GM19025 (cell line): ENCODE measurements around the gene ZYX.
"Not testable (repeated sequence)": the region's sequence is repeated elsewhere in the genome, so short reads cannot be mapped to it uniquely, and the experiment has no call there.

Experiments used
- ATAC-seq: cut with Tn5 transposase; IDR thresholded peaks from one replicate; pipeline ENCODE4 v1.9.1; 2021; ENCODE audit warnings: mild to moderate bottlenecking, low read depth, moderate library complexity; ENCODE audit not compliant: unreplicated experiment

The ZYX gene

DNA sequence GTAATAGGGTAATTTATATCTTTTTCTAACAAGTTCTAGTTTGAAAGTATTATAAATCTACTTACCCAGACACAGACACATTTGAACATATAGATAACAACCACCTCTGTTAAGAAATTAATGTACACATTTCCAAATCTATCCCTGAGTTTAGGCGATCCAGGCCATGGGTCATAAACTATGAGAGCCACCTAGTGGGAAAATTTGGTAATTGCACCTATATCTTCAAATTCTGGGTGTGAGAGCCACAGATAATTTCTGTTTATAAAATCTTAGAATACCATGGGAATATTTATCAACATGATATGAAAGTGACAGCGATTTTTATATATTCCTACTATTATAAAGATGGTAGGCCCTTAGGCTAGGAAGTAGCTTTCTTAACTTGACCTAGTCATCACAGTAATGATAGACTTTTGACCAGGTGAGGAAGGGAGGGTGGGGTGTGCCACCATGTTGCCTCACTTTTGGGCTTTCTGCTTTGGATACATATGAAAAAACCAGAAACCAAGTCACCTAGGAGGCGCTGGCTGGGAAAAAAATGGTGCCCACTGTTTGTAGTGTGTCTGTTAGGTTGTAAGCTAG is 35.5 kb downstream of the ZYX start:
- no peak for ATAC-seq

GRCh38 chr7:143417734-143418383 is 36.7 kb downstream of the ZYX start:
- ATAC-seq: no peak

GRCh38 chr7:143418681-143419458 is 37.7 kb downstream of the ZYX start:
- ATAC-seq: no peak

DNA sequence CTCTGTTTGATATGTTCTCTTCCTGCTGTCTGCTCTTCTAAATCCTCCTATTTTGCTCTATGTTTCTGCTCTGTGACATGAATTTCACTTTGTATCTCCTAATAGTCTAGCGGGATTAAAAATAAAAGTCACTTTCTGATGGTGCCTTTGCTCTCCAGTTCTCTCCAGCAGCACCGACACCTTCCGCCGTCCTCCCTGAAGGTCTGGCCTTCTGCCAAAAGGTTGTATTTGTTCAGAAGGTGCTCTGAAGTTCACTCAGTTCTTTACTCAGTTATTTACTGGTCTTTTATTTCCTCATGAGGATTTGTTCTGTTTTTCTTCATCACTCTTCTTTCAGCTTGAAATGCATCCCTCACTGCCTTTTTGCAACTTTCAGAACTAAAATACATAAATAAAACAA is 38.7 kb downstream of the ZYX start:
- no peak for ATAC-seq

GRCh38 chr7:143420624-143421023 is 39.5 kb downstream of the ZYX start:
- not testable (repeated sequence) for ATAC-seq

DNA sequence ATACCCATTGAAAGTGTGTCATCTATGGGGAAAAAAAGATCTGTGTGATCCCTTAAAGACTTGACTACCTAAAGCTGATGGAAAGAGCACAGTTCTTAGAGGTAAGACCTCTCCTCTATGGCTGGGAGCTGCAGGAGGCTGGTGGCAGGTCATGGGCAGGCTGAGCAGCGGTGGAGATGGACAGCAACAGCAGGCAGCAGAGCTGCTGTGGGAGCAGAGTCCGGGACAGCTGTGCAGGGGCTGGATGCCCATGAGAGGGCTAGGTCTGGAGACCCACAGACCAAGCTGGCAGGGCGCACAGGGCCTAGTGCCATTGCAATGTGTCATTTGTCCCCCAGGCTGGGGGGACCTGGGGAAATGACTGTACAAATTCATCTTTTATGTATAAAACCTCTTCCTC is 40.9 kb downstream of the ZYX start:
- no peak for ATAC-seq

DNA sequence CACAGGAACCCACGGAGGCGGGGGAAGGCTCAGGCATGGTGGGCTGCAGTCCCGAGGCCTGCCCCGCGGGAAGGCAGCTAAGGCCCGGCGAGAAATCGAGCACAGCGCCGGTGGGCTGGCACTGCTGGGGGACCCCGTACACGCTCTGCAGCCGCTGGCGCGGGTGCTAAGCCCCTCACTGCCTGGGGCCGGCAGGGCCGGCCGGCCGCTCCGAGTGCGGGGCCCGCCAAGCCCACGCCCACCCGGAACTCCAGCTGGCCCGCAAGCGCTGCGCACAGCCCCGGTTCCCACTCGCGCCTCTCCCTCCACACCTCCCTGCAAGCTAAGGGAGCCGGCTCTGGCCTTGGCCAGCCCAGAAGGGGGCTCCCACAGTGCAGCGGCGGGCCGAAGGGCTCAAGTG is 43.3 kb downstream of the ZYX start:
- ATAC-seq: not testable (repeated sequence)

DNA sequence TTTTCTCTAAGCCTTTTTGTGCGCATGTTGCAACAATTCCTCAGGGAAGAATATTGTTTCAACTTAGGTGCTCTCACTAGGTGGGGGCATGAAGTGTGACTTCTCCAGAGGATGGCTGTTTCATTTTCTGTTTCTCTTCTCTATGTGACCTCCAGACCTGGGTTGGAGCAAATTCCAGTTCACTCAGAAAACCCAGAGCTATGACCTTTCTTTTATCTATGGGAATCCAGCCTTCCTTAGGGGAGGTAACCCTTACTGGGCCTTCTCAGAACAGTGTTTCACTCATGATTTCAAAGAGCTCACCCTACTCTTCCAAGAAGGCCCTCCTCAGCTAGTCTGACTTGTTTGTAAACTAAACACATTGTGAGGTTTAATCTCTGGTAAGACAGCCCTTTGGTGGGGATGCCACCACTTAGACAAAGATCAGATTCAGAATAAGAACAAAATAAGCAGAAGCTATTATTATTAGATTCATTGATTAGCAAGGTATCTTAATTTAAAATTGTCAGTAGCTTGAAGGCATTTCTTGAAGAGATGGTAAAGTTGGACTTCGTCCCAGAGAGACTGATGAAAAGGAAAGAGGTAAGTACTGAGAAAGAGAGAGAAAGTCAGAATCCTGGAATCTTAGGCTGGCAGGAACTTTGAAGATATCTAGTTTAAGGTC is 45.5 kb downstream of the ZYX start:
- no peak for ATAC-seq

DNA sequence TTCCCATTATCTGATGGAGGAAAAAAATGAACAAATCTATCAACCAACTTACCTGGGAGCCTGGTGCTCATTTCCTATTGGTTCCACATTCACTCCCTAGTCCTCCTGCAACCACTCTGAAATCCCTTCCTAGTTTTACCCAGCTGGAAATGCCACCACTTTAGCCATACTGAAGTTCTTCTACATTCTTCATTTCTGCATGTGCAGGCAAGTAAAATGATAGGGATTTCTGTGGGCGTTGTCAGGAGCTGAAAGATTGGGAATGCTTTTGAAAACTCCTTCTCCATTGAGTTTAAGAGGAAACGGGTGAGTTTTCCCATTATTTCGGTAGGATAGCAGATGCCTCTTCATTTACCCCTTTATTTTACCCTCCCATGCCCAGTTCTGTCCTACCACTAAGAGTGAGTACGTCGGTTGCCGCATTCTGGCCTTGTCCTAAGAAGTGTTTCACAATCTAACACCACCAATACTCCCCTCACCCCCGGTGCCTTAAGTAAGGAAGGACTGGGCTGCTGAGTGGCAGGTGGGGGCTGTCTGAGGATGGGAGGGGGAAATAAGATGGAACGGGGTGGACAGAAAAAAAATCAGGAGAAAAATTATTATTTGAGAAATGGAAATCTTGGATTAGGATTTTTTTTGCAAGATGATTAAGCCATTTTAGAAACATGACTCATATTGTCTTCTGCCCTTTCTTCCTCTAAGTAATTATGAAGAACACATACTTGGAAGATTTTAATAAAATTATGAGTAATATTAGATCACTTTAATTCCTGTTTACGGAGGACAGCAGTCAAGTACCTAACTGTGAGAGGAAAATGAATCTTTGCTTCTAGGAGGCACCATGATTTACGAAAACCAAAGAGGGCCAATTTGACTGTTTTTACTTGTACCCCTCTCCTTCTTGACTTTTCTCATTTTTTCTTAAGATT is 48.9 kb downstream of the ZYX start:
- ATAC-seq: no peak

GRCh38 chr7:143431109-143431508 is 50.0 kb downstream of the ZYX start:
- no peak for ATAC-seq

- no peak for ATAC-seq
These were observed 52.6 kb downstream of the ZYX start for GRCh38 chr7:143433759-143434158.

GRCh38 chr7:143434660-143435059 is 53.5 kb downstream of the ZYX start:
- no peak for ATAC-seq

- ATAC-seq: no peak
These were observed 54.1 kb downstream of the ZYX start for GRCh38 chr7:143435266-143435665.

DNA sequence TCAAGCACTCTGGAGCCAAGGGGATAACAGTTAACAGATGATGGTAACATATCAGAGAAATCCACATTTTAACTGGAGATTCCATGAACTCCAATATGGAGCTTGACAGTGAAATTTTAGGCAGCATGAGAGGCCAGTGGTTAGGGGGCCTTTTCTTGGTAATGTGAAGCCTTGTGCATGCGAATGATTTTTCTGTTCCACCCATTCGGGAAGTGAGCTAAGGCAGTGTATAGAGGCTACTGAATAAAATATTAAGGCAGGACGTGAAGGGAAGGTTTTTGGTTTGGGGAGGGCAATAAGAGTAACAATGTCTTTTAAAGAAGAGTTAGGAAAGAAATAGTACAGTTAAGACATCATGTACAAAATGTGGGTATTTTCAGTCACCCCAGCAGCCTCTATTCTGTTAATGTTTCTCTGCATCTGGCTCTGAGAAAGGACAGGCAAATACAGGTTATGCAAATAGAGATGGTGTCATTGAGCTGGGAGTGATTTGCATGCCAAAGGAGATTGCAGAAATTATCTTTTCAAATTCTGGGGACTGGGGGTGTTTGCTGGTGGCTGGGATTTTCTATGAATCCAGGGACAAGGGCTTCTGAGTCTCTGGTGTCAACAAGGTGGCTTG is 55.3 kb downstream of the ZYX start:
- ATAC-seq: peak; percentile 82

GRCh38 chr7:143437578-143437977 is 56.4 kb downstream of the ZYX start:
- peak; percentile 46 for ATAC-seq

DNA sequence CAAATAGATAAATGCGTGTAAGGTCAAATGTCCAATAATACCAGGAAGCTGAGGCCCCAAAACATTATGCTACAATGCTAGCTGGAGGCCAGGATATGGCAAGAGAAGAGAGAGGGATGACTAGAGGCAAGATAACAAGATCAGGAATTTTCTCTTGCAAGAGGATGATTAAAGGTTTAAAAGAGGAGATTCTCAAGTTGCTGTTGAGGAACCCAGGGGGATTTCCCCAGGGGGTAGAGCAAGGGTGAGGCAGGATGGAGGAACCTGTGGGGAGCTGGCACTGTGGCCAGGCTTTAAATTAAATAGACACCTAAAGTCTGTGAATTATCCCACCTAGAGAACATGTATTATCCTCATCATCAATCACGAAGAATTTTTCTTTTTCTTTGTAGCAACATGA is 58.7 kb downstream of the ZYX start:
- no peak for ATAC-seq
